Loucy (cell line): ENCODE measurements around the gene CAMK2D.

ENCODE experiments used
- H2AFZ ChIP-seq: fragments of 200-600 bp; sonication (generic); 2 replicates; pipeline ENCODE4 v1.6.0; 2016; ENCODE audit warnings: antibody characterized with exemption, mild to moderate bottlenecking, low read length, moderate library complexity
- H3F3A ChIP-seq: fragments of 200-600 bp; 2 replicates; pipeline ENCODE4 v1.6.0; 2016; ENCODE audit warnings: antibody characterized with exemption, low read depth, mild to moderate bottlenecking
- H3K27me3 ChIP-seq: fragments of 200-600 bp; sonication (generic); 2 replicates; pipeline ENCODE4 v1.6.1; 2014; ENCODE audit warnings: low read length, mild to moderate bottlenecking; ENCODE audit not compliant: insufficient read depth, poor library complexity, severe bottlenecking
- H3K36me3 ChIP-seq: fragments of 200-600 bp; sonication (generic); 2 replicates; pipeline ENCODE4 v1.6.1; 2016; ENCODE audit warnings: low read length; ENCODE audit not compliant: insufficient read depth
- H3K4me1 ChIP-seq: fragments of 200-600 bp; sonication (generic); 2 replicates; pipeline ENCODE4 v1.5.1; 2014; ENCODE audit warnings: low read length, mild to moderate bottlenecking; ENCODE audit not compliant: insufficient read depth, poor library complexity, severe bottlenecking
- H3K4me2 ChIP-seq: fragments of 200-600 bp; sonication (generic); 2 replicates; pipeline ENCODE4 v1.6.0; 2014; ENCODE audit warnings: antibody characterized with exemption, low read length, low read depth, mild to moderate bottlenecking; ENCODE audit not compliant: poor library complexity, severe bottlenecking
- H3K4me3 ChIP-seq: fragments of 200-600 bp; sonication (generic); 2 replicates; pipeline ENCODE4 v1.5.1; 2014; ENCODE audit warnings: low read length, mild to moderate bottlenecking, mixed read lengths; ENCODE audit not compliant: poor library complexity, severe bottlenecking
- H3K79me2 ChIP-seq: fragments of 200-600 bp; sonication (generic); 2 replicates; pipeline ENCODE4 v1.6.1; 2014; ENCODE audit warnings: low read length; ENCODE audit not compliant: insufficient read depth
- H3K9ac ChIP-seq: fragments of 200-600 bp; sonication (generic); 2 replicates; pipeline ENCODE4 v1.6.0; 2014; ENCODE audit warnings: mild to moderate bottlenecking, low read depth, low read length, moderate library complexity; ENCODE audit not compliant: poor library complexity, severe bottlenecking
- H3K9me2 ChIP-seq: fragments of 200-600 bp; sonication (generic); replicated peaks from 2 replicates; pipeline ENCODE4 v1.6.1; 2016; ENCODE audit warnings: low read depth, low read length, mixed read lengths
- H3K9me3 ChIP-seq: fragments of 200-600 bp; sonication (generic); 2 replicates; pipeline ENCODE4 v1.6.1; 2014; ENCODE audit warnings: mild to moderate bottlenecking, antibody characterized with exemption, low read length, low read depth; ENCODE audit not compliant: insufficient read depth
- H4K20me1 ChIP-seq: fragments of 200-600 bp; sonication (generic); 2 replicates; pipeline ENCODE4 v1.6.0; 2014; ENCODE audit warnings: antibody characterized with exemption, low read length, mild to moderate bottlenecking; ENCODE audit not compliant: insufficient read depth, poor library complexity, severe bottlenecking
- EZH2phosphoT487 ChIP-seq: fragments of 200-600 bp; IDR thresholded peaks from 2 replicates; pipeline ENCODE4 v1.6.1; 2018; ENCODE audit warnings: antibody characterized with exemption, mild to moderate bottlenecking, moderate library complexity, borderline replicate concordance
- TF ChIP-seq, protein P1 (sequence below): fragments of 200-600 bp; sonication (generic); conservative IDR thresholded peaks from 2 replicates; pipeline ENCODE4 v1.5.1; 2014; ENCODE audit warnings: mild to moderate bottlenecking, antibody characterized with exemption, low read length

The CAMK2D gene

DNA sequence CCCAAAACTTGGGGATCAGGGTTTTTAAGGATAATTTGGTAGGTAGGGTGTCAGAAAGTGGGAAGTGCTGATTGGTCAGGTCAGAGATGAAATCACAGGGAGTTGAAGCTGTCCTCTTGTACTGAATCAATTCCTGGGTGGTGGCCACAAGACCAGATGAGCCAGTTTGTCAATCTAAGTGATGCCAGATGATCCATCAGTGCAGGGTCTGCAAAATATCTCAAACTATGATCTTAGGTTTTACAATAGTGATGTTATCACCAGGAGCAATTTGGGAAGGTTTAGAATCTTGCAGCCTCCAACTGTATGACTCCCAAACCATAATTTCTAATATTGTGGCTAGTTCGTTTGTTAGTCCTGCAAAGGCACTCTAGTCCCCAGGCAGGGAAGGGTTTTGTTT is 43.3 kb downstream of the CAMK2D start:
- Histone ChIP-seq H3K9me3 (no peaks in the 10 kb centered on the region), H3K4me2 (no peak overlapping the region)
- TF ChIP-seq, protein P1, sequence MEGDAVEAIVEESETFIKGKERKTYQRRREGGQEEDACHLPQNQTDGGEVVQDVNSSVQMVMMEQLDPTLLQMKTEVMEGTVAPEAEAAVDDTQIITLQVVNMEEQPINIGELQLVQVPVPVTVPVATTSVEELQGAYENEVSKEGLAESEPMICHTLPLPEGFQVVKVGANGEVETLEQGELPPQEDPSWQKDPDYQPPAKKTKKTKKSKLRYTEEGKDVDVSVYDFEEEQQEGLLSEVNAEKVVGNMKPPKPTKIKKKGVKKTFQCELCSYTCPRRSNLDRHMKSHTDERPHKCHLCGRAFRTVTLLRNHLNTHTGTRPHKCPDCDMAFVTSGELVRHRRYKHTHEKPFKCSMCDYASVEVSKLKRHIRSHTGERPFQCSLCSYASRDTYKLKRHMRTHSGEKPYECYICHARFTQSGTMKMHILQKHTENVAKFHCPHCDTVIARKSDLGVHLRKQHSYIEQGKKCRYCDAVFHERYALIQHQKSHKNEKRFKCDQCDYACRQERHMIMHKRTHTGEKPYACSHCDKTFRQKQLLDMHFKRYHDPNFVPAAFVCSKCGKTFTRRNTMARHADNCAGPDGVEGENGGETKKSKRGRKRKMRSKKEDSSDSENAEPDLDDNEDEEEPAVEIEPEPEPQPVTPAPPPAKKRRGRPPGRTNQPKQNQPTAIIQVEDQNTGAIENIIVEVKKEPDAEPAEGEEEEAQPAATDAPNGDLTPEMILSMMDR: no peak
- no peak for TF ChIP-seq EZH2phosphoT487

DNA sequence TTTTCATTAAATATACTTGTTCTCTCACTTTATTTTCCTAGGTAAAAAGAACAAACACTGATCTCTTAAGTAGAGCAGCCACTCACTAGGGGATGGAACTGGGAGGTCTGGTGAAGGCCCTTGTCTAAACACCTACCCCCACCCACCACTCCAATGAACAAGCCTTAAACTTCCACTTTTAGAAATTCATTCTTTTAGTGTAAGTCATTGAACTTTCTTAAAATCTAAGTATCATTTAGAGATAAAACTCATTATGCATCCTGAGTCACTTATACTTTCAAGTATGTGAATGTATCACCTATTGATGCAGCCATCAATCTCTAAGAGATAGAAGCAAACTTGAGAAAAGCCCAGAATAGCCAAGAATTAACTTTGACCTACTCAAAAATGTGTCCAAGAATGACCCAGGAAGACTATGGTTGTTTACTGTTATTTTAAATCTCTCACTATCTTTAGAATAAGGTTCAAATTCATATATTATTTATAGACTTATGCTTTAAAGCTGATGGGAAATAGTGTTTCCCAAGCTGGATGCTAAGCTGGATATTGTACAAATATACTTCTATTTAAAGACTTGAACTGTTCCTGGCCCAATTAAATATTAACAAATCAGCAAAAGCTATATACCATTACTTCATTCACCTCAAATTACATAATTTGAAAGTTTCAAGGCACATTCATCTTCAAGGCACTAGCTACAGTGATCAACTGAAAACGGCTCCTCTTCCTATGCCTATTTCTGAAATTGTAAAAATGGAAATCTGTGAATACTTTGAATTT is 49.5 kb downstream of the CAMK2D start:
- TF ChIP-seq, protein P1: no peak
- no peak for TF ChIP-seq EZH2phosphoT487
- no peaks in the 10 kb centered on the region for H3K9me2 ChIP-seq
- H4K20me1 ChIP-seq: no peaks in the 10 kb centered on the region
- no peak overlapping the region for H2AFZ ChIP-seq
- no peak overlapping the region for H3K4me3 ChIP-seq
- no peak overlapping the region for H3K4me2 ChIP-seq
- H3K9me3 ChIP-seq: no peaks in the 10 kb centered on the region
- peaks cover 4% of the 10 kb centered on the region for H3K4me1 ChIP-seq
- H3F3A ChIP-seq: no peaks in the 10 kb centered on the region
- no peak overlapping the region for H3K9ac ChIP-seq
- H3K27me3 ChIP-seq: no peaks in the 10 kb centered on the region
- no peaks in the 10 kb centered on the region; the same call in none of the 2 replicates for H3K79me2 ChIP-seq
- H3K36me3 ChIP-seq: no peaks in the 10 kb centered on the region

More for the DNA sequence above, 43.3 kb downstream of the CAMK2D start:
- 0 out of 2 replicates have a peak, but pooled peaks cover 2% of the 10 kb centered on the region for H3K36me3 ChIP-seq
- no peak overlapping the region for H3K4me3 ChIP-seq
- H4K20me1 ChIP-seq: peaks cover 4% of the 10 kb centered on the region
- H3K79me2 ChIP-seq: peaks cover 24% of the 10 kb centered on the region
- no peaks in the 10 kb centered on the region for H3F3A ChIP-seq
- H3K9me2 ChIP-seq: no peaks in the 10 kb centered on the region
- H3K4me1 ChIP-seq: peaks cover 35% of the 10 kb centered on the region
- no peaks in the 10 kb centered on the region for H3K27me3 ChIP-seq
- H2AFZ ChIP-seq: no peak overlapping the region
- no peak overlapping the region for H3K9ac ChIP-seq

- Histone ChIP-seq H3K4me2 (no peak overlapping the region), H3K79me2 (peaks cover 2% of the 10 kb centered on the region; the same call in 1 of the 2 replicates), H4K20me1 (no peaks in the 10 kb centered on the region)
Observed at GRCh38 chr4:113708250-113708649, 53.3 kb downstream of the CAMK2D start.

More at GRCh38 chr4:113708250-113708649, 53.3 kb downstream of the CAMK2D start:
- Histone ChIP-seq H3K4me1 (peaks cover 4% of the 10 kb centered on the region), H3F3A (no peaks in the 10 kb centered on the region), H3K9me3 (no peaks in the 10 kb centered on the region), H2AFZ (no peak overlapping the region), H3K4me3 (no peak overlapping the region), H3K9me2 (no peaks in the 10 kb centered on the region), H3K27me3 (no peaks in the 10 kb centered on the region), H3K9ac (no peak overlapping the region), H3K36me3 (no peaks in the 10 kb centered on the region)
- TF ChIP-seq, protein P1: no peak
- TF ChIP-seq EZH2phosphoT487: no peak
